ENCODE measurements around the gene CIAO3. TPM values are rescaled to one million over a fixed set of nuclear protein-coding genes. Genes with fewer than 3 reads are reported as not detected.
"Not testable (repeated sequence)": the region's sequence is repeated elsewhere in the genome, so short reads cannot be mapped to it uniquely, and the experiment has no call there.

Gene CIAO3
- total RNA-seq, 1 donor from 2014 or later, result 38.9 TPM

DNA sequence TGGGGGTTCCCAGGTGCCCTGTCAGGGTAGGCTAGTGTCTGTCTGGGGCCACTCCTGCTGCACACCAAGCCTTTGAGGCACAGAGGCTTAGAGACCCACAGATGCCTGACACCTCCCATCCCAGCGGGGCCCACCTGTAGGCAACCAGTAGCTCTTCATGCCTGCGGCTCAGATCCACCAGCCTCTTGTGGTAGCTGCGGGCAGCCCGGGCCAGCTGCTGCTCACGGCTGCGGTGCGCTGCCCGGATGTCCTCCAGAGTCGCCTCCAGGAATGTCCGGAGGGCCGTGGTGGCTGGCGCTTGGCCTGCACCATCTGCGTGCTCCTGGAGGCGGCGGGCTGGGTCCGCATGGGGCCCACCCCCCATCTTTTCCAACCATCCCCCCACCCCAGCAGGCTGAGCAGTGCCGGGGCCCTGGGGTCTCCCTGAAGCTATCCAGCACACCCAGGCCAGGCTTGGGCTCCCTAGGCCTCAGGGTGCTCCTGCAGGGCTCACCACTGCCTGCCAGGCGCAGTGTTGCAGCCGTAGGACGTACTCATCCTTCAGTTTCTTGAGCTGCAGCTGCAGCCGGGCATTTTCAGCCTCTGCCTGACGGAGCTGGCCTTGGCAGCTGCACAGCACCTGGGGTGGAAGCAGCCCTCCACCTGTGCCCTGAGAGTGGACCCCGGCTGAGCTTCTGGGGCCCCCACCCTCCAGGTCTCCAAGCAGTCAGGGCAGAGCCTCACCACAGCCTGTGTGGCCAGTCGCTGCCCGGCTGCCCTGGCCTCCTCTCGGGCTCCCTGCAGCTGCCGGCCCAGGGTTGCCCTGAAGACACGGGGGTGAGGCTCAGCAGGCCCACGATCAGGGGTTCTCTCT lies 16.4 kb downstream of the CIAO3 start:
- DNase-seq (ENCODE audit: low spot score), result no peak

DNA sequence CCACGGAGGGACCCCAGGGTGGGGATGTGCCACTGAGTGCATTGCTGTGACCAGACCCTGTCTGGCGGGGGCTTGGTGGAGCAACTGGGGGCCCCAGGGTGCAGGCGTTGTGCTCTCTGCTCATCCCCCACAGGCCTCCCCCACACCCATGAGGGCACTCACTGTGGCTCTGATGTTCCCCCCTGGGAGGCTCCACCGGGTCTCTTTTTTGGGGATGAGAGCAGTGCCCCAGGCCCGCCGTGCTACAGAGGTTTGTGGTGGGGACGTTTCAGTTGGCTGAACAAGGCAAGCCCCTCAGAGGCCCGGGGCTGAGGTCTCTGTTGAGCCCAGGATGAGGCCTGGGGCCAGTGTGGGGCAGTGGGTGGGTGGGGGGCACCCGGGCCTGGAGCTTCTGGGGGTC lies 17.1 kb downstream of the CIAO3 start:
- no peak for DNase-seq (ENCODE audit: low spot score)

DNA sequence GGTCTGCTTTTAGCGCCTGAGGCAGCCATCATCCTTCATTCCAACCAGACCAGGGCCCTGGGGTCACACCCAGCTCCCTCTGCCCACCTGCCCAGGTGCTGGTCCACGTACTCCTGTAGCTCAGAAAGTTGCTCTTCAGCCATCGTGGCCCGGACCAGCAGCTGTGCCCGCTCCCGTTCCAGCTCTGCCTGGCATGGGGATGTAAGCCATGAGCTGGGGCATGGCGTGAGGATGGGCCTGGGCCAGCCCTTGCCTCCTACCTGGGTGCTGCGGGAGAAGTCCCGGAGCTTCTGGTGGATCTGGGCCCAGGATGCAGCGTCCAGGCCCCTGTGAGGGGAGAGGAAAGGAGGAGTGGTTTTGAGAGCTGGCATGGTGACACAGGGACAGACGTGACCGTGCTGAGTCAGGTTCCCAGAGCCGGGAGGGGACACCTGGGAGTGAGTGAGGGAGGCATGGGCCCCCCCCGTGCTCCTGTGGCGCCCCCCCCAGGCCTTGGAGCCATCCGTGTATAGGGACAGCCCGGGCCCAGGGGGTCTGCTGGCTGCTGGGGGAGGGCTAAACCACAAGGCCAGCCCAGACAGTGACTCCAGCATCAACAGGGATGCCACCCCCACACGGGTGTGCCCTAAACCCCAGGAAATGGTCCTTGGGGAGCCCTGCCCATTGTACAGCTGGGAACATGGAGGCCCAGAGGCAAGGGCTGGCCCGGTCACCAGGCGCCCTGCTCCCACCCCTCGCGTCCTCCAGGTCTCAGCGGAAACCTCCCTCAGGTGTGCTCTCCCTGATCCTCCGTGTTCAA lies 17.8 kb downstream of the CIAO3 start:
- DNase-seq (ENCODE audit: low spot score), result no peak

DNA sequence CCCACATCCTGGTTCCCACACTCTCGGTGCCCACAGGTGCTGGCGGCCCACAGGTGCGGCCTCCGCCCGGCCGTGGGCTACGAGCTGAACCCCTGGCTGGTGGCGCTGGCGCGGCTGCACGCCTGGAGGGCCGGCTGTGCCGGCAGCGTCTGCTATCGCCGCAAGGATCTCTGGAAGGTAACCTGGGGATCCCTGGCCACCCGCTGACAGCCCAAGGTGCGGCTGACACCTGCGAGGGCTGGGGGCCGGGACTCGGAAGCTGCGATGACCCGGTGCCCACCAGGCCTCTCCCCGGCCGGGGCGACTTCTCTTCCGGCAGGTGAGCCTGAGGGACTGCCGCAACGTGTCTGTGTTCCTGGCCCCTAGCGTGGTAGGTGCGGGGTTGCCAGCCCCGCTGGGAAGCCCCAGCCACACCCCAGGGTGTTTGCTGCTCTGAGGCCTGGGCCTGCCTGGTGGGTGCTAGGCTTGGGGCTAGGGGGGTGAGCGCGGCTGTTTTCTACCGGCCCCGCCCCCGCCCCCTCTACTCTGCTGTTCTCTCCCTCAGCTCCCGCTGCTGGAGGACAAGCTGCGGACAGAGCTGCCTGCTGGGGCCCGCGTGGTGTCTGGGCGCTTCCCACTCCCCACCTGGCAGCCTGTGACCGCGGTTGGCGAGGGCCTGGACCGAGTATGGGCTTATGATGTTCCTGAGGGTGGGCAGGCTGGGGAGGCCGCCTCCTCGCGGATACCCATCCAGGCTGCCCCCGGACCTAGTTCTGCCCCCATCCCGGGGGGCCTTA lies 18.8 kb downstream of the CIAO3 start:
- no peak for DNase-seq (ENCODE audit: low spot score)

DNA sequence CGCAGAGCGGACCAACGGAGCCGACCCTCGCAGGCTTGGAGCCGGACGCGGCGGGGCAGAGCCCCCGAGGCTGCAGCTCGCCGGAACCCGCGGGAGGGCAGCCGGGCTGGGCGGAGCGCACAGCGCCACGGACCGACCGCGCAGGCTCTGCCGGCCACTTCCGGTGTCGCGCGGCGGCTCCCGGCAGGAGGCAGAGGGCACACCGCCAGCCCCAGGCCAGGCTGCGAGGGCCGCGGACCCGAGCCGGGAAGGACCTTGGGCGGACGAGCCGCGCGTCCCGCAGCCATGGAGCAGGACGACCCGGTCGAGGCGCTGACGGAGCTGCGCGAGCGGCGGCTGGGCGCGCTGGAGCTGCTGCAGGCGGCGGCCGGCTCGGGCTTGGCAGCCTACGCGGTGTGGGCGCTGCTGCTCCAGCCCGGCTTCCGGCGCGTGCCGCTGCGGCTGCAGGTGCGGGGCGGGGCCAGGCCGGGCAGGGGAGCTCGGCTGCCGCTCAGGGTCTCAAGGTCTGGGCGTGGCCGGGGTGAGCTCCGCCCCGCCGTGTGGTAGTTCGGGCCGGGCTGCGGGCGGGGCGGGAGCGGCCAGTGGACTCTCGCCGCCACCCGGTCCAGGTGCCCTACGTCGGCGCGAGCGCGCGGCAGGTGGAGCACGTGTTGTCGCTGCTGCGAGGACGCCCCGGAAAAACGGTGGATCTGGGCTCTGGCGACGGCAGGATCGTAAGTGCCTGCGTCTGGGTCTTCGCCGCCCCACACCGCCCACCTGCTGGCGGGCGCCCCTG lies 19.6 kb downstream of the CIAO3 start, which contains the start of gene ANTKMT:
ANTKMT (plus strand) TSS at position 157 of the 775 bp plus-strand sequence; CDS start at position 286, 129 bp downstream.
- DNase-seq (ENCODE audit: low spot score), result peak; percentile 70

DNA sequence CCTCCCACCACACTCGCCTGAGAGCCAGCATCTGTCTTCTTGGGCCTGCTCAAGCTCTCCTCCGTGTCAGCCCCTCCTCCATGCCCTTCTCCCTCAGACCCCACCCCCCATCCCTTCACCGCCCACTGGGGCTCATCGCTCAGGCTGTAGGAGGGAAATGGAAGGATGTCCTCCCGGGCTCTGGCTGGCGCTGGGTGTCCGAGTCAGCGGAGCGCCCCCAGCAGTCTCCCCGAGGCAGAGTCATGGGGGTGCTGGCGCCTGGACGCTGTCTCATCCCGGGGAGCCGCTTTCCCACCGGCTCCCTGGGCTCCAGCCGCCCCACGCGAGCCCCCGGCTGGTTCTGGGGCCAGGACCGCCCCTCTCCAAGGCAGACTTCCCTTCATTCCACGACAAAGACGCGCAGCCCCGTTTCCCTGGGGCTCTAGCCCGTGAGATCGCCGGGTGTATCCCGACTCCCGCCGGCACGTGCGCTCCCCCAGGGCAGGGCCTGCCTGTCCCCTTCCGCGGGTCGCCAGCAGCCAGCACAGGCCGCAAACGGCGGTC lies 20.3 kb downstream of the CIAO3 start:
- DNase-seq (ENCODE audit: low spot score), result no peak

DNA sequence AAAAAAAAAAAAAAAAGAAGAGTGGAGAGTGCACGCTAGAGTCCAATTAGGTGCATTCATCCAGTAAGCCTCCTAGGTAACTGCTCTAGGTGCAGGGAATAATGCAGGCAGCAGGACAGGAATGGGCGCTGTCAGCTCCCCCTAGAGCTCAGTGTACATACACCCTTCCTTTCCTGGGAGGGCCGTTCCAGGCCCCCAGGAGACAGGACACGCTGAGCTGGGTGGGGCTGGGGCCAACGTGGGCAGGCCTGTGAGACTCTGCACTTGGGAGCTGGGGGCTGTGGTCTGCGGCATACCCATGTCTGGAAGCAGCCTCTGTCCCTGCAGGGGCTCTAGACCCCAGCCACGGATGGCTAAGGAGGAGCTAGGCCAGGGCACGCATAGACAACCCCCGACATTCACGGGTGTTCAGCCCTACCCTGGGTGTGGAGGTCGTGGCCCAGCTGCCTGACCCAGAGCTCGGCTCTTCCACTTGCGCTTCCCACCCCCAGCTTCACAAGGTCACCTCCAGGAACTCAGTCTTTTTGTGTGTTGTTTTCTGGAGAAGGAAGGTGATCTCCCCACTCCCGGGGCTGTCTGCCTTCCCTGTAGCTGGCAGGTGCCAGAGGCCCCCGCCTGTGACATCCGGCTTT lies 20.9 kb downstream of the CIAO3 start:
- DNase-seq (ENCODE audit: low spot score), result no peak

DNA sequence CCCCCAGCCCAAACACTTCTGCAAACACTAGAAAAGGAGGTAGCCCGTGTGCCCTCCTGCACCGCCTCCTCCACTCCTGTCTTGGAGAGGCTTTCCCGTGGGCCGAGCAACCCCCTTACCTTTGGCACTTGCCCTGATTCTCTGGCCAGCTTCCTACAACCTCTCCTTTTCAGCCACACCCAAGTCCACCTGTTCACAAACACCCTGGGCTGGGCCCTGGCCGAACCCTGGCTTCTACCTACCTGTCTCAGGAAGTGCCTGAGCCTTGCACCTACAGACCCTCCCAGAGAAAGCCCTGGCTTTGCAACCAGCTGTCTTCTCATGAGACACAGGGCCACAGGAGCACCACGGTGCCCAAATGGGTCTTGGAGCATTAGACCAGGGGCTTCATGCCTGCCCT lies 21.9 kb downstream of the CIAO3 start:
- DNase-seq (ENCODE audit: low spot score), result no peak

DNA sequence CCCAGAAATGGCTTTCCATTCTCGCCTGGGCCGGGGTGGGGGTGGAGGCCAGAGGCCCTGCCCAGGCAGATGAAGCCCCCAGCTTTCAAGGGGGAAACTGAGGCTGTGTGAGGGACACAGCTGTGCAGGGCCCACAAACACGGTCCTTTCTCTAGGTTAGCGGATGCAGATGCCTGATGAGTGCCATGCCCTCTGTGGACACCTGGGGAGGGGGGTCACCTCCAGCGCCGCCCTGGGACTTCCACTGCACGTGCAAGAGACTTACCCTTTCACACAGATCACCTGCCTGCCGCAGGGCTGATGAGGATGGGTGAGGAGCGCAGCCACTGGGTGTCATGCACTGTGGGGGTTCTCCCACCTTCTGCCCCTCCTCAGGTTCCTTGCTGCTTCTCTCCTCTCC lies 22.4 kb downstream of the CIAO3 start:
- DNase-seq (ENCODE audit: low spot score), result no peak

DNA sequence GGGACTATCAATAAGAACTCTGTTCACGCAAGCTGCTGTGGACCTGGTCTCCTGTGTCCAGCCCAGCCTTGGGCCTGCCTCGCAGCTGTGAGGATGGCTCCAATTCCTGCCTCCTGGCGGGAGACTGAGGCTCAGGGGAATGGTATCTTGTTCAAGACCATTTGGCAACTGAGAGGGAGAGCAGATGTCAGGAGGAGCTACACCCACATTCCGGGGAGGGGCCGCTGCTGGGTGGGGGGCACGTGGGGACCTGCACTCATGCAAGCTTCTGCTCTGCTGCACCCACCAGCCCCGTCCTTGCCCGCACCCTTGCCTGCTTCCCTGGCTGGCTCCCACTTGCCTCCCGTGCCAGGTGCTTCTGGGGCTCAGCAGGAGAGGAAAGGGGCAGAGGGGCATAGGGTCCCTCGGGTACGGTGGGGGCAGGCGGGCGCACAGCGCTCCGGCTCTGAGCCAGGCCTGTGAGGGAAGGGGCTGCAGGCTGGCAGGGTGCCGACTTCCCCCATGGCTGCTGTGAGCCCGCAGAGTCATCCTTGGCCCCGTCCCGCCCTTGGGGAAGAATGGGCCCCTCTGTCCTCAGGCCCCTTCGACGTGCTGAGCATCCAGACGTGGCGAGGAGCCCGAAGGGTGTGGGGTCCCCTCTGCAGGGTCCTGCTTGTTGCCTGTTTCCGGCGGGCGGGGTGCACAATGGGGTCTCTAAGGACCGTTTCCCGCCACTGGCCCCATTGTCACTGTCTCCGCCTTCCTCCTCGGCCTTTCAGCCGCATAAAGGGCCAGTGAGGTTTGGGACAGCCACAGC lies 23.1 kb downstream of the CIAO3 start:
- no peak for DNase-seq (ENCODE audit: low spot score)

DNA sequence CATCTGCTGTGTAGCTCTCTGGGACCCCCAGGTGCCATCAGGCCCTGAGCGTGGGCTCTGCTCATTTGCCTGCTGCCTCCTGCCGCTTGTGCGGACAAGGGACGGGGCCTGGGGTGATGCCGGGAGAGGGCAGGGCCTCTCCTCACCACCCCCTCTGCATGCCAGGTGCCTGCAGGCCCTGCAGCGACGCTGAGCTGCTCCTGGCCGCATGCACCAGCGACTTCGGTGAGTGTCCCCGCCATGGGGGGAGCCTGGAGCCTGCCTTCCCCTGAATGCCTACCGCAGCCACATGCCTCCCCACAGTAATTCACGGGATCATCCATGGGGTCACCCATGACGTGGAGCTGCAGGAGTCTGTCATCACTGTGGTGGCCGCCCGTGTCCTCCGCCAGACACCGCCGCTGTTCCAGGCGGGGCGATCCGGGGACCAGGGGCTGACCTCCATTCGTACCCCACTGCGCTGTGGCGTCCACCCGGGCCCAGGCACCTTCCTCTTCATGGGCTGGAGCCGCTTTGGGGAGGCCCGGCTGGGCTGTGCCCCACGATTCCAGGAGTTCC lies 23.9 kb downstream of the CIAO3 start:
- no peak for DNase-seq (ENCODE audit: low spot score)

DNA sequence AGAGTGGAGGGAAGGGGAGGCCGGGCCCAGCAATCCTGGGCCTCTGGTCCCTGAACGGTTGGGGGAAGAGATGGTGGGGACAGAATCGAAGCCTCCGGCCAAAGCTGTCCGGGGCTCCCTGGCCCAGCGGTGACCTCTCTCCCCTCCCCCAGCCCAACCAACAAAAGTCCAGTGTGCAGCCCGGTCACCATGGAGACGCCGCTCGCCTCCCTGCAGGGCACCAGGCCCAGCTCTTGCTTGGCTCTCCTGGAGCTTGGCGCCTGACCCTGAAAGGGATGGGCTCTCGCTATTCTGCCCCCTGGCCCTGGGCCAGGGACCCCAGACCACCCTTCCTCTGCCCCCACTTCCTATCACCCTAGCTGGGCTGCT lies 24.6 kb downstream of the CIAO3 start:
- no peak for DNase-seq (ENCODE audit: low spot score)

DNA sequence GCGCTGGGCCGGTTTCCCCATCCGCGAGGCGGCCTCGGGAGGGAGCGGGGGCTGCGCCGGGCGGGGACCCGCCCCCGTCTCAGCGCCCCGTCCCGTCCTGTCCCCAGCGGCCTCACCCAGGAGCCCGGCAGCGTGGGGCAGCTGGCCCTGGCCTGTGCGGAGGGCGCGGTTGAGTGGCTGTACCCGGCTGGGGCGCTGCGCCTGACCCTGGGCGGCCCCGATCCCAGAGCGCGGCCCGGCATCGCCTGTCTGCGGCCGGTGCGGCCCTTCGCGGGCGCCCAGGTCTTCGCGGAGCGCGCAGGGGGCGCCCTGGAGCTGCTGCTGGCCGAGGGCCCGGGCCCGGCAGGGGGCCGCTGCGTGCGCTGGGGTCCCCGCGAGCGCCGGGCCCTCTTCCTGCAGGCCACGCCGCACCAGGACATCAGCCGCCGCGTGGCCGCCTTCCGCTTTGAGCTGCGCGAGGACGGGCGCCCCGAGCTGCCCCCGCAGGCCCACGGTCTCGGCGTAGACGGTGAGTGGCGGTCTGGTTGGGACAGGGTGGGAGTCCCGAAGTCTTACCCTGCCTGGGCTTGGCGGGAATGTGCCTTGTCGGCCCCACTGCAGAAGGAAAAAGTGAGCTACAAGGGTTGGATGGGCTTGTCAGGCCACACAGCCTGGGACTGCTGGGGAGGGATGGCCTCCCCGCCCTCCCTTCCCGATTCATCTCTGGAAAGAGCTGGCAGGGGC lies 25.2 kb downstream of the CIAO3 start:
- DNase-seq (ENCODE audit: low spot score), result no peak

DNA sequence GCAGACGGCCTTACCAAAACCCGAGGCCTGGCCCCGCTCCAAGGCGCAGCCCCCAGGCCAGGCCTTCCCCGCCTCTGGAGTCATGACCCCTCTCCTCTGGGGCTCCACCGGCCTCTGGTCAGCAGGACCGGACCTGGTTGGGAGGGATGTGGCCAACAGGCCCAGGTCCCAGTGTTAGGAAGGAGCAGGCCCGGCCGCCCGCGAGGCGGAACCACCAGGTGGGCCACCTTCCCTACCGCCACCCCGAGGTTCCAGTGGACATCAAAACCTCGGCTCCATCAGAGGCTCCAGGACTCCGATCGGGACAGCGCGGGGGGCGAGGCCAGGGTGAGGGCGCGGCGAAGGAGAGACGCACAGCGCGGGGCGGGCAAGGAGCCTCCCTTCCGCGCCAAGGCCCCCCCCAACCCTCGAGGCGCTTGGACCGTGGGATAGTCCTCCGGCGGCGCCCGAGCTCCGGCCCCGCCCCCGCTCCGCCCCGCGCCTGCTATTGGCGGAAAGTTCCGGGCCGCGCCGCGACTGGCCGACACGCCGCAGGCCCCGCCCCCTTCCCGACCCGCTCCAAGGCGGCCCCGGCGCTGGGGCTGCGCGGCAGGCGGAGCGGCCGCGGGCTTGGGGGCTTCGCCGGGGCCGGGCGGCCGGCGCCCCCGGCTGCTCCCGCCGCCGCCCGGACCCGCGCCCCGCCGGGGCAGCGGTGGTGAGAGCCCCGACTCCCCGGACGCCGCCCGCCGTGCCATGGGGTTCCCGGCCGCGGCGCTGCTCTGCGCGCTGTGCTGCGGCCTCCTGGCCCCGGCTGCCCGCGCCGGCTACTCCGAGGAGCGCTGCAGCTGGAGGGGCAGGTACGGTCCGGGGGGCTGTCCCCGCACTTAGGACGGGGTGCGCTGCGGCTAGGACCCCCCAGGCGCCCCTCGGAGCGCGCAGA lies 26.0 kb downstream of the CIAO3 start, which contains the start of gene METRN:
METRN (plus strand) TSS at position 561 of the 919 bp plus-strand sequence; CDS start at position 733, 172 bp downstream.
- DNase-seq (ENCODE audit: low spot score), result peak; percentile 90

DNA sequence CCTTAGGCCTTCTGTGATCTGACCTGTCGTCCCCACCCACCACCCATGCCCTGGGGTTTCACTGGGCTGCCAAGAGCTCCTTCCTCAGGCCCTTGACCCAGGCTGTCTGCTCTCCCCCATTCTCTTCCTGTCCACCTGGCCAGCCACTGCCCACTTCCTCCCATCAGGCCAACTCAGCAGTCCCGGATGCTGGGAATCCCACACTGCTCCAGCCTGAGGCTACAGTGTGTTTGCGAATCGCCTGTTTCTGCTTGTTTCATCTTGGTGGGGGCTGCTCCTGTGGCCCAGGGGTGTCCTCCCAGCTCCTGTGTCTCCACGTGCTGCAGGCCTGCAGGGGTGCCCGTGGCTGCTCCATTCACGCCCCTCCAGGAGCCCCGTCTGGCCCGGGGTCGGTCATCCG lies 26.7 kb downstream of the CIAO3 start:
- DNase-seq (ENCODE audit: low spot score), result no peak

DNA sequence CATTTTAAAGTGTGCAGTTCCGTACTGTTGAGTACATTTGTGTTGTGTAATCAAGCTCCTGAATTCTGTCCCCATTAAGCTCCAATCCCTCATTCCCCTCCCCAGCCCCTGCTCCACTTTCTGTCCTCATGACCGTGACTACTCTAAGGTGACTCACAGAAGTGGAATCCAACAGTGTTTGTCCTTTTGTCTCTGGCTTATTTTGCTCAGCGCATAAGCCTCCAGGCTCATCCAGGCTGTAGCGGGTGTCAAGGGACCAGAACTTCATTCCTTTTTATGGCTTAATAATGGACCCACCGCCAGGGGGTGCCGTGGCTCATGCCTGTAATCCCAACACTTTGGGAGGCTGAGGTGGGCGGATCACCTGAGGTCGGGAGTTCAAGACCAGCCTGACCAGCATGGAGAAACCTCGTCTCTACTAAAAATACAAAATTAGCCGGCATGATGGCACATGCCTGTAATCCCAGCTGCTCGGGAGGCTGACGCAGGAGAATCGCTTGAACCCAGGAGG lies 28.0 kb downstream of the CIAO3 start:
- DNase-seq (ENCODE audit: low spot score), result not testable (repeated sequence)
